Glomerular visceral epithelial cell (primary cell): Measurements from ENCODE around the gene TIGAR.

Source experiments
- DNase-seq: peaks from one replicate; pipeline ENCODE4 v3.0.0-alpha.2; 2016; ENCODE audit errors: extremely low spot score

TIGAR gene

DNA sequence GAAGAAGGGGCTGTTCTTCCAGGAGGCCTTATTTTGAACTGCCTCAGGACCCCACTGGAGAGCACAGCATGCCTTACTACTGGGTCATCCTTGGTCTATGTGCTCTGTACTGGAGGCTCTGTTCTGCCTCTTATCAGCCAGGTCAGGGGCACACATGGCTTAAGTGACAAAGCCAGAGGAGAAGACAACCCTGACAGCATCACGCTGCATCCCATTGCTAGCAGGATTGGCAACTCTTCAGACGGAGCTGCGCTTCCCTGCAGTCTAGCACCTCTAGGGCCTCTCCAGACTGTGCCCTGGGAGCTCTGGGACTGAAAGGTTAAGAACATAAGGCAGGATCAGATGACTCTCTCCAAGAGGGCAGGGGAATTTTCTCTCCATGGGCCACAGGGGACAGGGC, 17.3 kb upstream of the TIGAR start:
- DNase-seq, result no peak

DNA sequence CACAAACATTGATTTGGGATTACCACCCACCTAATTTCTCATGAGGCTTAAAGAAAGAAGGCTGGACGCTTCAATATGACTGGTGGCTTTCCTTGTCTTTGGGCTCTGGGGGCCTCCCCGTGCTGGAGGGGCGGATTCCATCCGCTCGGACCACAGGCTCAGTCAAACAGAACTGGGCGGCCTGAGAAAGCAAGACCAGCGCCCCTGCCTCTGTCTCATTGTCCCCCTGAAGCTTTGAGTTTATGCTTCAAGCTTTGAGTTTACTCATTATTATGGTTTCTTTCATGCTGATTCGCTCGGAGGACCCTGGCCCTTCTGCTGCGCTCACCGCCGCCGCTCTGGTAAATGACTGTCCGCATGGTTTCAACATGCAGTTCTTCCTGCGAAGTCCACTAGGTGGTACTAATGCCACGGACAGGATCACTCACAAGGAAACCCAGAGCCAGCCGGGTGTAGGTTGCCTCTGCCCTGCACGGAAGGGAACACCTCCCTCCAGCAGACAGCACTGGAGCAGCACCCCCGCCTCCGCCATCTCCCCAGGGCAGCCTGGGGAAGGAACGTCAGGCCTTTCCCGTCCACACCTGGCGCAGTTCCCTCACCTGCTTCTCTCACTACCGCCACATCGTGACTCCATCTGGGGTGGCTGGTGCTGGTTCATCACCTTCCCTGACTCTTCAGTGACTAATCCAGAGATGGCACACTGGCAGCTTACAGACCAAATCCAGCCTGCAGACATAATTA, 13.2 kb upstream of the TIGAR start:
- DNase-seq, result peak; percentile 79

DNA sequence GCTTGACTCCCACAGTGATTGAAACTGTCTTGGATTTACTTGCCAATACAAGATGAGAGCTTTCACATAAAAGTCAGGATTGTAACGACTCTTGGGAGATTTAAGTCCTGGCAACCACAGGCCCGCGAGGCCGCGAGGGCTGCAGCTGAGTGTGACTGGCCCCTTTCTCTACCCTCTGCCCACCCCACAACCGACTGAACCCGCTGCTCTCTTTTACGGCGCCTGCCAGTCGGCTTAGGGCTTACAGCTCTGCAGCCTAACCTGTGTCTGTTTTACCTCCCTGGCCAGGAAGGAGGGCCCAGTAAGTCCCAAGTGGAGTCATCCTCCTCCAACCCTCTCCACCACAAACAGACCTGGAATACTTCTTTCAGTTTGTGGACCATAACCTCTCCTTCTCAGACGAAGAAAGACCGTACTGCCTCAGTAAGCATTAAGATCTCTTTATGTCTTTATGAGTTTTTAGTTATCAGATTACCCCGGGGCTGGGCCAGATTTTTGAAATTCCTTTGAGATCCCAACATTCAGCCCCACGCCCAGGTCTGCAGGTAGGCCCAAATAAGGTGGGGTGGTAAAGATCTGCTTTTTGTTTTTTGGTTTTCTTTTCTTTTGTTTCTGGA, 12.6 kb upstream of the TIGAR start:
- no peak for DNase-seq

DNA sequence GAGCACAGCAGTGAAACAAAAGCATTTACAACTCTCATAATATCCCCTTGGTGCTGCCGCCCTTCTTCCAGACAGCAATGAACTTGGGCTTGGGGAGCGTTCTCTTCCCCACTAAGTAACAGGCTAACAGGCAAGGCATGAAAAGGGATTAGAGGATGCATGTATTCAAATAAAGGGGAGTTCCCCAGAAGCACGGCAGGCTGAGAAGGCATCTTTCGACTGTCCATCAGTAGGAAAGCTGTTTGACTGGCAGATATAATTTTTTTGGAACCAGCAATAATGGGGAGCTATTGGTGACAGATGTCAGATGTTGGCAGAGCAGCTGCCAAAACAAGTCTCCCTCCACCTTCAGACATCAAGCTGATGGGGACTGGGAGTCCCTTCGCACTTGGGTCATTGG, 9.2 kb upstream of the TIGAR start:
- DNase-seq, result no peak

DNA sequence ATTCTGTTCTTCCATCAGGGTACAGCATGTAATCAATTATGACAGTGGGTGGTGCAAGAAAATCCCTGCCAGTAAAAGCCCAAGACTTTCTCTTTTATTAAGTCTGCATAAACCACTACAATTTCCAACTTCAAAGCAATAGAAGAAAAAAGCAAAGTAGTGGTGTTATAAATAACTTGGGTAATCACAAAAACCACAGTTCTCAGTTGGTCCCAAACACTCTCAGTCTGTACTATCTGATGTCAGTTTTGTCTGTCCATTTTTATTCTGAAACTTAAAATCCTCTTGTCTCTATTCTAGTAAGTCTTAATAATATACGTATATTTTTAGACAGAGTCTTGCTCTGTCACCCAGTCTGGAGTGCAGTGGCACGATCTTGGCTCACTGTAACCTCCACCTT, 8.8 kb upstream of the TIGAR start:
- DNase-seq, result no peak

DNA sequence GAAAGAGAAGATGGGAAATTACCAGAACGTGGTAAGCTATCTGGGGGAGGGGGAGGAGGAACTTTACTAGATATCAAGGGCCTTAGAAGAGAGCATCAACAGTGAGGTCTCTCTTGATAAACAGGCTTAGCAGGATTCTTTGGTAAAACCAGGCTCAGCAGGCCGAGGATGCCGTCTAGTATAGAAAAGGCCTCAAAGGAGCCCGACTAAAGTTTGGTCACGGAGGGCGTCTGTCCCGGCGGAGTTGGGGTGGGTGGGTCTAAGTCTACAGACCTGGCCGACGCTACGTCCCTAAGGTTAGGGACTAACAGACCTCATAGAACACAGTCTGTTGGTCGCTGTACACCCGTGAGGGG, 538 bp upstream of the TIGAR start:
- no peak for DNase-seq

DNA sequence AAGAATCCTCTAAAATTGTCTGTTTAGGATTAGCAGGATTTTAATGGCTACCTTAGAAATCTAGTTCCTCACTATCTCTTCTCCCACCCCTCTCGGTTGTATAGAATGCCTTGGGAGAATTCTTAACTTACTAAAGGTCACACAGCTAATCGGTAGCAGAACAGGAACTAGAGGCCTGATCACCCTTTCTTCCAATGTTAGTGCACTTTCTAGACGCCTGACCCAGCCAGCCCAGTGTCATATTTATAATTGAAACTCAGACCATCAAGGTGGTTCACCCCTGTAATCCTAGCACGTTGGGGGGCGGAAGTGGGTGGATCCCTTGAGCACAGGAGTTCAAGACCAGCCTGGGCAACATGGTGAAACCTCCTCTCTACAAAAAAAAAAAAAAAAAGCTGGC, 1.7 kb downstream of the TIGAR start:
- DNase-seq, result no peak

DNA sequence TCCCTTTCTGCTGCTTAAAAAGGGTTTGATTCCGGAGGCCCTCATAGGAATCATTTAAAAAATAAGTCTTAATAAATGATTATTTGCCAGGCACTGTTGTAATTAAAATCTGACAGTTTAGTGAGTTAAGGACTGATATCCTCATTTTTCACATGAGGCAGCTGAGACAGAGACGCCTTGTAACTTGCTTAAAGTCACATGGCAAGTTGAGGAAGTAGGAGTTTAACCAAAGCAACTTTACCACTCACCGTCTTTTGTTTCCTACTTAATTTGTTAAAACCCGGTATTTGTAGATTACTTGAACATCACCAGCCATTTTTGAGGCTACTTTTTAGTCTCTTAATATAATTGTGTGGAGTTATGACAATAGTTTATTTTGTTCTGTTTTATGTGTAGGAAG, 2.4 kb downstream of the TIGAR start:
- no peak for DNase-seq

DNA sequence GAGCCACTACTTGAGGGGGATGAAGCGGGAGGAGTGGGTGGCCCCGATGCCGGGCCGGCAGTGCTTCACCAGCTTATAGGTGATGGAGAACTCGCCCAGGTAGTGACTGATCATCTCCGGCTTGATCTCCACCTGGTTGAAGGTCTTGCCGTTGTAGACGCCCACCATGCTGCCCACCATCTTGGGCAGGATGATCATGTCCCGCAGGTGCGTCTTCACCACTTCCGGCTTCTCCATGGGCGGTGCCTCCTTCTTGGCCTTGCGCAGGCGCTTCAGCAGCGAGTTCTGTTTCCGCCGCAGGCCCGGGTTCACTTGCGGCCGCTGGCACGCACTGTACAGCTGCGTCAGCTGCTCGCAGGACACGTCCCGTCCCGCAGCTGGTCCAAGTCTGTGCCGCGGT, 3.4 kb downstream of the TIGAR start:
- no peak for DNase-seq

DNA sequence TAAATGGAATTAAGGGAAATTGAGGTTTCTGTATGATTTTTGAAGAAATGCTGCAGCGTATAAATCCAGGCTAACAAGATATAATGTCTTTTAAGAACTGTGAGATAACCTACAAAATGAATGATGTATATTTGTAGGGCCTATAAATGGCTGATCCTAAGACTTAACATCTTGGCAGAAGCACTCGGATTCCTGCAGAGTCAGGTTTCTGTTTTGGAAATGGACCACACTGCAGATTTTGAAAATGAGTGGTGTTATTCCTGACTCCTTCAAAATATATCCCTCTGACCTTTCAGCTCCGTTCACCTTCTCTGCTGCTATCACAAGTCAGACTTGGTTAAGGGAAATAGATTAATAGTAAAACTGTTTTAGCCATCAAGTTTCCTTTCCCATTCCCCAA, 5.0 kb downstream of the TIGAR start:
- no peak for DNase-seq

DNA sequence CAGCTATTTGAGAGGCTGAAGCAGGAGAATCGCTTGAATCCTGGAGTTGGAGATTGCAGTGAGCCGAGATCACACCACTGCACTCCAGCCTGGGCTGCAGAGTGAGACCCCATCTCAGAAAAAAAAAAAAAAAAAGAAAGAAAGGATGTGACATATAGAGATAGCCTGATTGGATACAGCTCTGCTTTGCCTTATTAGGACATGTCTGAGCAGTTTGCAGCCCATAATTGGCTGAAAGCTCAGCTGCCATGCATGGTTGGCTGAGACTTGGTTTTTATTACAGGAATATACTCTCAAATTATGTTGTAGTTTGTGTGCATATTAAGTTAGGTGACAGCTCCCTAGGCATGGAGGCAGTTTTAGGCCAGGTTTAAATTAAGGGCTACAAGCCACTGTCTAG, 6.3 kb downstream of the TIGAR start:
- DNase-seq, result no peak

DNA sequence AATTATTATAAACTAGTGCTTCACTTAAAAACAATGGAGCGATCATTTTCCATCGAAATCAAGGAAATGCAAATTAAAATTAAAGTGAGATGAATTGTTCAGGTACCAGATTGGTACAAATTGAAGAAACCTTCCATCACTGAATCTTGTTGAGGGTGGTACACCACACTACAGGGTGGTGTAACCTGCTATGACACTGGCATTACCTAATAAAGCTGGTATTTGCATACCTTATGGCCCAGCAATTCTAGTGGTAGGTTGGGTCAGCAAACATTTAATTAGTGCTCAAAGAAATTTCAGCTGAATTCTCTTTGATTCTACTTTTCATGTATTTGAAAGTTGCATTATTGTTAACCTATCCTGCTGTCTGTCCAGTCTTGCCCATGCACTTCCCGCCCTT, 9.2 kb downstream of the TIGAR start:
- DNase-seq, result no peak

DNA sequence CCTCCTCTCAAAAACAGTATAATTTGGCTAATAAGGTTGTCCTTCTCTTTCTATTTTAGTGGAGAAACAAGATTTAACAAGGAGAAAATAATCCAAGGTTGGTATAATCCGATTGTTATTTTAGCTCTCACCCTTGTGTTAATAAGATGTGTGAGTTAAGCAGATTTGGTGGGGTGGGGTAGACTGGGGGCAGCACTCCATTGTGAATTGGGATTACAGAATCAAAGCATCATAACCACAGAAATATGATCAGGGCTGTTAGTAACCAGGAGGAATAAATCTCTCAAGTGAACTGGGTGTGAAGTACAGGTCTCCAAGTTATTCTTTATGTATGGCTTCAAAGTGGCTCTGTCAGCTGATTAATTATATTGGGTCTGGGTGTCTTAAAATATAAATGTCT, 10.2 kb downstream of the TIGAR start:
- no peak for DNase-seq

DNA sequence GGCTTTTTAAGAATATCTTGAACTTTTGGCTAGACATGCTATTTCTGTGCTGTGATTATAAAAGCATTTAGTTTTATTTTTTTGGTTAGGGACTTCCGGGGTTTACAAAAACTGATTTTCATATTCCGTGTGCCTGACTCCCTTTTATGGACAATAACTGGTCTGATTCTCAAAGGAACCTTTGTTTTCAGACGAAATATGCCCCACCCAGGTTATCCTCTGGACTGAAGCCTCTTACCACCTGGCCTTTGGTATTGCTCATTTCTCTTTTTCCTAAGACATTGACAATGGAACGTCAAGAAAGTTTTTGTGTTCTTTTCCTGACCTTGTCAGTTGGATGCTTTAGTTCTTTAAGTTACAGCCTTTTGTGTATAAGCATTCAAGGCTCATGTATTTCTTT, 10.8 kb downstream of the TIGAR start:
- no peak for DNase-seq

DNA sequence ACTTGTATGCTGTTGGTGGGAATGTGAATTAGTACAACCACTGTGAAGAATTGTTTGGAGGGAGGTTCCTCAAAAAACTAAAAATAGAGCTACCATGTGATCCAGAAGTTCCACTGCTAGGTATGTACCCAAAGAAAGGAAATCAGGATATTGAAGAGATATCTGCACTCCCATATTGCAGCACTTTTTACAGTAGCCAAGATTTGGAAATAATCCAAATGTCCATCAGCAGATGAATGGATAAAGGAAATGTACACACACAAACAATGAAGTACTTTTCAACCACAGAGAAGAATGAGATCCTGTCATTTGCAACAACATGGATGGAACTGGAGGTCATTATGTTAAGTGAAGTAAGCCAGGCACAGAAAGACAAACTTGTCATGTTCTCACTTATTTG, 25.9 kb downstream of the TIGAR start:
- DNase-seq, result no peak

DNA sequence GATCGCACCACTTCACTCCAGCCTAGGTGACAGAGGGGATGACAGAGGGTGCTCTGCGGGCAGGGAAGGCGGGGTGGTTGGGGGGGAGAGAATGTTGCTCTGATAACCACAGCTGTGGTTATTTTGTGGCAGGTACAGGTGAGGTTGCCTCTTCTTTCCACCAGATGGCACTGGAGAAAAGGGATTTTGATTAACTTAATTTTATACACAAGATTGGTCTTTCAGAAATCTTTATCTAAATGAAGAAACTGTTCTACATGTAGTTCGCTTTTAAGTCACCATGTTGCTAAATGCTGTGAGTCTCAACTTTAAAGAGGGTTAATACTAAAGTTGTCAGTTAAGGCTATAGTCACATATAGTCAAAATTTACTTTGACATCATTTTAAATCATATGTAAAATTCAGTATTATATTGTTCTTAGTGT, 32.8 kb downstream of the TIGAR start:
- peak; percentile 7 for DNase-seq

DNA sequence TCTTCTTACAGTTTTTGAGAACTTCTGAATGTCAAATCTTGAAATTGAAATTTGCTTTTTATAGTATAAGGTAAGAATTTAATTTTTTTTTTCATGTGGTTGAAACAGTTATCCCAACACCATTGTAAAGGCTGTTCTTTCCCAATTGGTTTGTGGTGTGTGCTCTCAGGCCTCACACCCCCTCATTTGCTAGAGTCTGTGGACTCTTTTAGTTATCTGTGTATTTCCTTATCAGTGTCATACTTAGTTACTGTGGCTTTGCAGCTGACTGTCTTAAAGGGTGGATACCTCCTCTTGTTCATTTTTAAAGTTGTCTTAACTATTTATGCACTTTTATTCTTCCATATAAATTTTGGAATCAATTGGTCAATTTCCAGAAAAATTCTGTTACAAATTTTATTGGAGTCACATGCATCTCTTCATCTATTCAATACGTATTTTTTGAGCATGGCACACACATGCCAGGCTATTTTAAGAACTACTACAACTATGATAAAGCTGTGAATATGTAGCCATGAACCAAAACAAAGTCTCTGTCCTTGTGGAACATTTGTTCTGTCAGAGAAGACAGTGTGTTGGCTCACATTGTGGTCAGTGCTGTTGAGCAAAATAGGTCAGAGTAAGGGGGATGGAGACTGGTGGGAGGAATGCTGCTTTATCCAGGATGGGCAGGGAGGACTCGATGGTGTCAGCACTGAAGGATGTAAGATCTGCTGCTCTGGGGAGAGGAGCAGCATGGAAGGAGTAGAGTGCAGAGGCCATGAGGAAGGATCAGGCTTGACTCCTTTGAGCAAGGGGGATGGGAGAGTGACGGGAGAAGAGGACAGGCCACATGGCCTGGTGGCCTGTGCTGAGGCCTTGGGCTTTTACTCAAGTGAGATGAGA, 34.4 kb downstream of the TIGAR start:
- DNase-seq, result no peak

DNA sequence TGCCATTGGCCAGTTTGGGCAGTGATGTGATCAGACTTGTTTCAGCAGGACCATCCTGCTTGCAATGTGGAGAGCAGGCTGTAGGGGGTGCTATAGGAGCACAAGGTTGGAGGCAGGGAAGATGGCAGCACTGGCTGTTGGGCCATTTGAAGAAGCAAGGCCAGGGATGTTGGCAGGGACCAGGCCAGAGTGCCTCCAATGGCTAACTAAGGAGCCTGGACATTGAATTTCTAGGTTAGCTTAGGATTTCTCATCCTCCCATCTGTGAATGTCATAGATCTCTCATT, 35.0 kb downstream of the TIGAR start:
- DNase-seq, result peak; percentile 23

DNA sequence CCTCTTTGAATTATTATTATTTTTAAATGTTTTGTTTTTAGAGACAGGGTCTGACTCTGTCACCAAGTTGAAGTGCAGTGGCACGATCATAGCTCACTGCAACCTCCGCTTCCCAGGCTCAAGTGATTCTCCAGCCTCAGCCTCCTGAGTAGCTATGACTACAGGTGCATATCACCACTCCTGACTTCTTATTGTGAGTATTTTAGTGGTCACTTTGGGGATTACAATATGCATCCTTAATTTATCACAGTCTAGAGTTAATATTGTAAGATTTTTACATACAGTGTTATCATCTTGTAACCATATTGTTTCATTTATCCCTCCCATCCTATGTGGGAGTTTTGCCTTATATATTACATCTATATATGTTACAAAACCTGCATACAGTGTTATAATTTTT, 45.1 kb downstream of the TIGAR start:
- no peak for DNase-seq

DNA sequence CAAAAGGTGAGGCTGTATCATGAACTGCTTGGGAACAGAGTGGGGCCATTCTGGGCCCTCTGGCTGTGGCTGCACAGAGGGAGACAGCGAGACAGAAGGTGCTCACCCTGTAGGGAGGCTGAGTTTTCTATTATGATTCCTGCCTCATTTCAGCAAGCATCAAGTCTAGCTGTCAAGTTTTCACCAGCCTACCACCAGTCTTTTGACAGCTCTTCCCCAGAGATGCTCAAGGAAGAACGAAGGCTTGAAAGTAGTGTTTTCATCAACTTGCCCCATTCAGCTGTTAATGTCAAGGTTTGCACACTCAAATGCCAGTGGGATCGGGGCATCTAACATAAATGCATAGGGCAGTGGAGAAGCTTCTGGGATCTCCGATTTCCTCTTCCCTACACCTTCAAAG, 48.5 kb downstream of the TIGAR start:
- DNase-seq, result no peak

DNA sequence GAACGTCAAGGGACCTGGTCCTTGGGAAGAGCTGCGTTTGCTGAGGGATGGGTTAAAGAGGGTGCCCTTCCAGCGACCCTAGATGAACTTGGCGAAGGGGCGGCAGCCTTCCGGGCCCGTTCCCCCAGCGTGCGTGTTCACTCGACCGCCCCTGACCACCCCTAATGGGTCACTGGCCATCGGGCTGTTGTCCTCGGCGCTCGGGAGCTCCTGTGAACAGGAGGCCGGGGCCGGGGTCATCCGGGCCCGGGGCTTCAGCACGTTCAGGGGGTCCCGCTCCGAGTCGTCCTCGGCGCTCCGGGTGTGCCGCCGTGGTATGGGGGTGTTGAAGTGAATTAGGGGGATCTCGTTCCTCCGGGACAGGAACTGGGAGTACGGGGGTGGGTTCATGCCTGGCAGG, 49.3 kb downstream of the TIGAR start:
- no peak for DNase-seq

DNA sequence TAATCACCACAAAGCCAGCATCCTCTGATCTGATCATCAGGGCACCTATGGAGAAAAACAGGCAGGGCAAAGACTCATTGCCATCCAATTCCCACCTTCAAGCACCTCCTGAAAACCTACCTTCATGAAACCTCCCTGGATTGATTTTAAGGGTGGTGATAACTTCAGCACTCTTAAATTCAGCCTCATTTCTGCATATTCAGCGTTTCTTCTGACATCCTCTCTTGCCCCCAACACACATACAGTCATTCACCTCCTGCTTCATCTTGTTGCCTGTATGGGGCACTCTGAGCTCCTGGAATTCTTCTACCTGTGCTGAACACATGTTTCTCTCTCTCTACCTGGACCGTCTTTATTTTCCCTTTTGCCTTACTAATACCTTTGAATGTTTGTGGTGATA, 51.6 kb downstream of the TIGAR start:
- DNase-seq, result no peak

DNA sequence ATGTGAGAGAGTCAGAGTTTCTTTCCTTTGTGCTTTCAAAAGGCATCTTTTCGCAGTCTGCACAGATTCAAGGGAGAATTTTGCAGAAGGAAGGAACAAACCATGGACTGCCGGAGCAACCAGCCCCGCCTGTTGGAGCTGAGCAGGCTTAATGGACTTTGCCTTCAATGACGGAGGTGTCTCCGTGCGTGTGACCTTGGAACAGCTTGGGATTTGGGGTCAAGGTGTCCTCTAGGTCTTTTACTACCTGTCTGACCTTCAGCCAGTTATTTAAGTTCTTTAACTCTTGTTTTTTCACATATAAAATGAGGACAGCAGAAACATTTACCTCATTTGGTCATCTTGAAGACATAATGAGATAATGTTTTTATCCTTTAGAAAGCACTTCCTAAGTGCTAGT, 54.4 kb downstream of the TIGAR start:
- no peak for DNase-seq
